K562 (cell line): ENCODE measurements around the gene C22orf39. TPM values are rescaled to one million over a fixed set of nuclear protein-coding genes. Genes with fewer than 3 reads are reported as not detected.

Experiments
- ARID4B ChIP-seq: sonication (generic); formaldehyde crosslinking; IDR thresholded peaks from 2 replicates; pipeline ENCODE4 v1.8.0; 2022; ENCODE audit warnings: mild to moderate bottlenecking, missing genetic modification reagents
- ATF2 ChIP-seq: sonication (generic); formaldehyde crosslinking; IDR thresholded peaks from 2 replicates; pipeline ENCODE4 v1.8.1; 2022; ENCODE audit warnings: missing genetic modification reagents
- CBX5 ChIP-seq: IDR thresholded peaks from 2 replicates; pipeline ENCODE4 v1.6.1; 2014; ENCODE audit warnings: low read depth, borderline replicate concordance
- HEY1 ChIP-seq: fragments of 250-450 bp; sonication (Bioruptor Pico); IDR thresholded peaks from 2 replicates; pipeline ENCODE4 v1.5.0; 2020; ENCODE audit warnings: mild to moderate bottlenecking, moderate library complexity, borderline replicate concordance
- HOMEZ ChIP-seq: fragments of 250-450 bp; sonication (Bioruptor Pico); IDR thresholded peaks from 2 replicates; pipeline ENCODE4 v1.4.0; 2020; ENCODE audit warnings: mild to moderate bottlenecking, moderate library complexity
- NCOA4 ChIP-seq: fragments of 450-650 bp; IDR thresholded peaks from 2 replicates; pipeline ENCODE4 v1.6.1; 2018; ENCODE audit warnings: mild to moderate bottlenecking; ENCODE audit not compliant: partially characterized antibody
- POLR2AphosphoS2 ChIP-seq: IDR thresholded peaks from 2 replicates; pipeline ENCODE4 v1.6.1; 2012; ENCODE audit warnings: low read length, improper control_type of control experiment
- SP2 ChIP-seq: IDR thresholded peaks from 2 replicates; pipeline ENCODE4 v1.6.1; 2011; ENCODE audit warnings: mild to moderate bottlenecking, low read depth, low read length, moderate library complexity; ENCODE audit not compliant: poor library complexity, severe bottlenecking; ENCODE audit errors: extremely low read depth
- TRIM25 ChIP-seq: fragments of 450-650 bp; IDR thresholded peaks from 2 replicates; pipeline ENCODE4 v1.7.0; 2016; ENCODE audit warnings: borderline replicate concordance
- TSHZ1 ChIP-seq: fragments of 250-450 bp; sonication (Bioruptor Pico); IDR thresholded peaks from 2 replicates; pipeline ENCODE4 v1.4.0; 2020; ENCODE audit warnings: mild to moderate bottlenecking, moderate library complexity
- USF2 ChIP-seq: sonication (generic); formaldehyde crosslinking; IDR thresholded peaks from 2 replicates; pipeline ENCODE4 v1.5.0; 2020; ENCODE audit warnings: missing genetic modification reagents
- ZC3H4 ChIP-seq: sonication (generic); formaldehyde crosslinking; IDR thresholded peaks from 2 replicates; pipeline ENCODE4 v1.9.0; 2021; ENCODE audit warnings: missing genetic modification reagents, borderline replicate concordance
- ZNF445 ChIP-seq: fragments of 250-450 bp; sonication (Bioruptor Pico); IDR thresholded peaks from 2 replicates; pipeline ENCODE4 v1.4.0; 2020; ENCODE audit warnings: low read depth, mild to moderate bottlenecking, moderate library complexity
- polyA plus RNA-seq, 8 experiments: library from polyadenylated mRNA; depleted of rRNA in 4 of 8; stranded (reverse) in 5 of 8; unstranded in 3 of 8; fragments of >200 nt; fragmentation: Nextera tagmentation in 2 of 8; fragmentation: Illumina TruSeq in 1 of 8; extraction: Ambion mirVana in 2 of 8; extraction: Trizol in 1 of 8; gene quantifications; 2 replicates each; pipeline versions ENCODE4 v1.2.1 to v1.2.3, GENCODE V29; 2011 to 2014; ENCODE audit warnings: inconsistent platforms in 1 of 8, missing spikeins in 1 of 8
- total RNA-seq, 7 experiments: library from RNA; depleted of rRNA in 6 of 7; stranded (reverse); fragments of >200 nt in 6 of 7; fragmentation: Illumina TruSeq in 2 of 7; extraction: Trizol in 2 of 7; gene quantifications; 2 replicates each; pipeline versions ENCODE4 v1.2.1 to v1.2.3, GENCODE V29; 2011 to 2021; ENCODE audit warnings: low replicate concordance in 1 of 7

C22orf39 gene
- total and polyA plus RNA-seq, 9 of the 15 experiments (the other 6 are each of a cell fraction or from before 2014, with no cell fraction given), result 20.4 to 139 (median 66.8) TPM

- TF ChIP-seq TSHZ1 (CRISPR knock-in tag), result no peak
- no peak for TF ChIP-seq NCOA4
- no peak for TF ChIP-seq TRIM25
- no peak for TF ChIP-seq ZNF445
- TF ChIP-seq USF2, result no peak
- TF ChIP-seq CBX5, result no peak
- 0 out of 2 replicates have a peak, but pooled peaks have one; percentile 16 for TF ChIP-seq ATF2 (CRISPR knock-in tag)
- peak; percentile 3 for TF ChIP-seq SP2
- no peak for TF ChIP-seq HEY1 (CRISPR knock-in tag)
- TF ChIP-seq HOMEZ, result no peak
- no peak for TF ChIP-seq ARID4B (CRISPR knock-in tag)
- no peak for TF ChIP-seq POLR2AphosphoS2
- TF ChIP-seq ZC3H4, result peak; percentile 59; the same call in 1 of the 2 replicates
Measured at GRCh38 chr22:19467912-19468311, 20.4 kb upstream of the C22orf39 start (continued).
